ENCODE results near the gene KLHL13.
"Not testable (repeated sequence)": the region's sequence is repeated elsewhere in the genome, so short reads cannot be mapped to it uniquely, and the experiment has no call there.

KLHL13 gene

GRCh38 chrX:118116713-118117550 is at the start of gene KLHL13:
TSS of gene KLHL13 (minus strand) at chrX:118116810. CDS start at chrX:118028473, 88,337 bp downstream.
- DNase-seq = peak; percentile 34

DNA sequence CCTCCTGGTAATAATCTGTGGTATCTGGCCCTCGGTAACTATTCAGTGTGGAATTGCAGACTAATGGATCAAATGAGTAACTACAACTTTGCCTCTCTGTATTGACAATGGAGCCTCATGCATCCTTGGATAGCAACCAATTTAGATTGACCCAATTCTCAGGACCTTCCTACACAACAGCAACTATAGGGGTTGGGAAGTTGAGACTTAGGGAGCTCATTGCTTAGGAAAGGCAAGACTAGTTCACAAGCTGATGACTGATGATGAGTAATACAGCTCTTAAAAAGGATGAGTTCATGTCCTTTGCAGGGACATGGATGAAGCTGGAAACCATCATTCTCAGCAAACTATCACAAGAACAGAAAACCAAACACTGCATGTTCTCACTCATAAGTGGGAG is 47.5 kb upstream of the KLHL13 start:
- peak; percentile 0 for DNase-seq

- no peak for DNase-seq
Measured at GRCh38 chrX:118156953-118157608, 40.5 kb upstream of the KLHL13 start.

- no peak for DNase-seq
Measured at GRCh38 chrX:118156254-118156952, 39.8 kb upstream of the KLHL13 start.

- DNase-seq = no peak
Measured at GRCh38 chrX:118153270-118153669, 36.7 kb upstream of the KLHL13 start.

DNA sequence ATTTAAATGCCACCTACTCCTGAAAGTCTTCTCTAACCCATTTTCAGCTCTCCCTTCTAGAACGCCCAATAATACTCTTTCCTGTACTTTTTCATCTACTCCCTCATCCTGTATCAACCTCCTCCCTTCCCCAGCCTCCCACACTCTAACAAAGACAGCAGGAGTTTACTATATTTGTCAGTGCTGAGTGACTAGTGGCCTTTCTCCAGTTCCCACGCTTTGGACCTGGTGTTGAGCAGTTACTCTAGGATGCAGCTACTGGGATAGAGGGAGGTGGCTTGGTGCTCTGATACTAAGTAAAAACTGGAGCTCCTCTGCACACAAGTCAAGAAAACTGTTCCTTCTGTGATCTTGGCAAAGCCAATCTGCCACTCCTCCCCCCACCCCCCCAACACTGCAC is 36.1 kb upstream of the KLHL13 start:
- no peak for DNase-seq

DNA sequence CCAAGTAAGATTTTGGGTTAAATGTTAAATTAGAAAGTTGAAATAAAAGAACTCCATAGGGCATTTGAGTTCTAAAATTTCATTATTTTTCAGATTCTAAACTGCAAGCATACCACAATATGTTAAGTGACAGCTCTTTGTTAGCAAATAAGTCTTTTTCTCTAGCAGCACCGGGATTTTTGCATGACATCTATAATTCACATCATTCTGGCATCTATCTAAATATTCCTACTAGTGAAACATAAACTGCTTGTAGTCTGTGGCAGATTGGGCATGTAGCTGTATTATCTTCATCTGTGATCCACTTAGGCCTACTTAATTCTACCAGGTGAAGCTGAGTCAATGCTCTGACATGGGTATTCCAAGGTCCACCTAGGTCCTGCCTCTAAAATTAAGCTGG is 32.1 kb upstream of the KLHL13 start:
- no peak for DNase-seq

- DNase-seq = not testable (repeated sequence)
Measured at GRCh38 chrX:118147771-118148170, 31.2 kb upstream of the KLHL13 start.

GRCh38 chrX:118143578-118143977 is 27.0 kb upstream of the KLHL13 start:
- no peak for DNase-seq

DNA sequence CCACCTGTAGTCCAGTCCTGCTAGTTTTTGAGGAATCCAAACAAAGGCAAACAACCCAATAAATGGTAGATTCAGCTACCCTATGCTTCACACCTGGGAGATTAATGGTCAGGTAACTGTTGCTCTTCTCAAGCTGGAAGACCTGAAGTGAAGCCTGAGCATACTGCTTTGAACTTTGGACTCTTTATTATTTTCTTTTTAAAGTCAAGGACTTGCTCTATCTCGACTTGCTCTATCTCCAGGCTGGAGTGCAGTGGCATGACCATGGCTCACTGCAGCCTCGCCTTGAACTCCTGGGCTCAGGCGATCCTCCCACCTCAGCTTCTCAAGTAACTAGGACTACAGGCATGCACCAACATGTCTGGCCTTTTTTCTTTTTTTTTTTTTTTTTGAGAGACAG is 14.7 kb upstream of the KLHL13 start:
- no peak for DNase-seq

- no peak for DNase-seq
Measured at GRCh38 chrX:118129681-118130080, 13.1 kb upstream of the KLHL13 start.

DNA sequence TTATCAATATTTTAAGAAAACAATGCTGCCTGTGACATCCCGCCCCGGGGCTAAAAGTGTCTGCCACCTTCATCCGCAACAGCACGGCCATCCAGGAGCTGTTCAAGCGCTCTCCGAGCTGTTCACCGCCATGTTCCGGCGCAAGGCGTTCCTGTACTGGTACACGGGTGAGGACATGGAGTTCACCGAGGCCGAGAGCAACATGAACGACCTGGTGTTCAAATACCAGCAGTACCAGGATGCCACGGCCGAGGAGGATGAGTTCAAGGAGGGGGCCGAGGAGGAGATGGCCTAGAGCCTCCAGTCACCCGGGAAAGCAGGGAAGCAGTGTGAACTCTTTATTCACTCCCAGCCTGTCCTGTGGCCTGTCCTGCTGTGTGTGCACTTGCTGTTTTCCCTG is 12.1 kb upstream of the KLHL13 start:
- no peak for DNase-seq

DNA sequence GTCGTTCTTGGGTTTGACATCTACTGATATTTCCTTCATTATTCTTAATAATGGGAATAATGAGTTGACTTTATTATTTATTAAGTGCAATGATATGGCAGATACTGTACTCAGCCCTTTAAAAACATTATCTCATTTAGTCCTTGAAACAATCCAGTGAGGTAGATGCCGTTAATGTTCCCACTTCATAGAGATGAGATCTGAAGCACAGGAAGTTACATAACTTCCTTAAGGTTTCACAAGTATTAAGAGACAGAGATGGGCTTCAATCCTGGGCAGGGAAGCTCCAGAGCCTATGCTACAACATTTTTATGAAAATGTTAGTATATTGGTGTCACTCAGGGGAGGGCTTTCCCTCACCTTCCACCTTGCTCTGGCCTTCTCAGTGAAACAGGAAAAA is 9.7 kb upstream of the KLHL13 start:
- DNase-seq = no peak

DNA sequence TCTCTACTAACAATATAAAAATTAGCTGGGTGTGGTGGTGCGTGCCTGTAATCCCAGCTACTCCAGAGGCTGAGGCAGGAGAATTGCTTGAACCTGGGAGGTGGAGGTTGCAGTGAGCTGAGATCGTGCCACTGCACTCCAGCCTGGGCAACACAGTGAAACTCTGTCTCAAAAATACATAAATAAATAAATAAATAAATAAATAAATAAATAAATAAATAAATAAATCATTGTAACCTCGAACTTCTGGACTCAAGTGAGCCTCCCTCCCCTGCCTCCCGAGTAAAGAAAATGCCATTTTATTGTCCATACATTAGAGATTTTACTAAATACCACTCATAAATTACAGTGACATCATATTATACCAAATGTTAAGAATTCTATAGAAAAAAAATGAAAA is 7.6 kb upstream of the KLHL13 start:
- not testable (repeated sequence) for DNase-seq

- DNase-seq = peak; percentile 1
Measured at GRCh38 chrX:118117741-118118140, 1.1 kb upstream of the KLHL13 start.

DNA sequence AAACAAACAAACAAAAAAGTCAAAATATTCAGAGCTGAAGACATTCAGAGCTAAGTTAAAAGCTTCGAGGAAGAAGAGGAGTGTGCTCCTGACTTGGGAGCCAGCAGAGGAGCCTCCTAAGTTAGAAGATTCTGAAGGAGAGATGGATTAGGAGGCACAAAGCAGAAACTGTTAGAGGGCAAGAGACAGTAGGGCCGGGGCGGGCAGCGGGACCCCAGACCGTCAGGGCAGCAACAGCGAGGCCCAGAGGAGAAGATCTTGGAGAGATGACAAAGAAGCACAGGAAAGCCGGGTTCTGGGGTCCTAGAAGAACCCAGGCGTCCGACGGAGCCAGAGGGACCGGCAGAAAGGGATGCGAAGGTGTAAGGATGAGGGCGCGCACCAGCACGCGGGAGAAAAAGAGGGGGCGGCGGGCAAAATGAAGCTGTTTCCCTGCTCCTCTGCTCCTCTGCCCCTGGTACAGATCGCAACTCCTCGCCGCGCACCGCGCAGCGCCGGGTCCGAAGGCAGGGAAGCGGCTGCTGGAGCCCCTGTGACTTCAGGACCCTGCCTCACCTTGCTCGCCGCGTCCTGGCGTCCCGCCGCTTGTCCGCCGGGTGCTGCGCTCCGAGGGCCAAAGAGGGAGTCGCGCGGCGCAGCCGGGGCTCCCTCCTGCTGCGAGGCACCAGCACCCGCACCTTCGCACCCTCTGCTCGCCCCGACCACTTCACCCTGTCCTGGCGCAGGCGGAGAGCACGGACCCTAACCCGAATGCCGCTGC is 477 bp downstream of the KLHL13 start:
- no peak for DNase-seq

DNA sequence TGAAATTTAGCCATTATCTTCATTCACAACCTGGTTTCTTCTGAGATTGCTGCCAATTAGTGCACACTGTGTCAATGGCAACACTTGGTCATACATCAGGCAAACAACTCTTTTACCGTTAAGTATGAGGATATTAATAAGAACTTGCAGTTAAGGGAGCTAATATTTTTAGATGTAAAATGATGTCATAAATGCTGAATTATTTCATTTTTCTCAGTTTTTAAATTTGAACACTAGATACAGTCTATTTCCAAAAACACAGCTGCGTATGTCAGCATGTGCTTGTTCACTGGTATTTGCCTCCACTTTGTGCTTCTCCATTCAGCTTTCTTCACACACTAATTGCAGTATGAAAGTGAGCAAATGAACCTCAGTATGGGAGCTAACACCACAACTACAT is 1.6 kb downstream of the KLHL13 start:
- no peak for DNase-seq

DNA sequence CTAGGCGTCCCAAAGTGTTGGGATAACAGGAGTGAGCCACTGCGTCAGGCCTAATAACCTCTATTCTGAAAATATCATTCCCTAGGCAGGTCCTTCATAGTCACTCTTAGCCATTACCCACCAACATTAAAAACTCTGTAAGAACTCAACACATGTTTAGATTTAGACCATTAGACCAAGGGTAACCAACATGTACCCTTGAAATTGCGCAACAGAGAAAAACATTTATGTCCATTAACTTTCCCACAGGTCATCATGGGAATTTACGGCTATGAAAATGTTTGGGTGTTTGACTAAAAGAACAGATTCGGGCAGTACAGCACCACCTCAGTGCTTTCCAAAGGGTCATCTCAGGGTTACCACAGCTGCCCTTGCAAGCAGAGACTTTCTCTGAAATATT is 7.5 kb downstream of the KLHL13 start:
- no peak for DNase-seq

GRCh38 chrX:118108304-118108703 is 8.3 kb downstream of the KLHL13 start:
- no peak for DNase-seq

GRCh38 chrX:118100091-118100490 is 16.5 kb downstream of the KLHL13 start:
- no peak for DNase-seq

DNA sequence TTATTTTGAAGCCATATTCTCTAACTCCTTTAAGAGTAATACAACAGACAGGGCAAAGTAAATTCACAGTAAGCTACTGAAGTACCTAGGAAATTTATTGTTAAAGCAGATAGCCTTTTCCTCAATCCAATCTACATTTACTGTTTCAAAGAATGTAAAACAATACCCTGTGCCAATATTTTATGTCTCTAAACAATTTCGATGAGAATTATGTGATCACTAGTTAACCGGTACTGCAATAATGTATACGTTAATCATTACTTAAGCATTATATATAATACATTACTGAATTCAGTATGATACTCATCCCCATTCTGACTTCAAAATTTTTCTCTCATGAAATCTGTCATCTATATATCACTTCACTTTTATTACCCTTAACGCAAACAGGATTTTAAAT is 28.5 kb downstream of the KLHL13 start:
- no peak for DNase-seq

DNA sequence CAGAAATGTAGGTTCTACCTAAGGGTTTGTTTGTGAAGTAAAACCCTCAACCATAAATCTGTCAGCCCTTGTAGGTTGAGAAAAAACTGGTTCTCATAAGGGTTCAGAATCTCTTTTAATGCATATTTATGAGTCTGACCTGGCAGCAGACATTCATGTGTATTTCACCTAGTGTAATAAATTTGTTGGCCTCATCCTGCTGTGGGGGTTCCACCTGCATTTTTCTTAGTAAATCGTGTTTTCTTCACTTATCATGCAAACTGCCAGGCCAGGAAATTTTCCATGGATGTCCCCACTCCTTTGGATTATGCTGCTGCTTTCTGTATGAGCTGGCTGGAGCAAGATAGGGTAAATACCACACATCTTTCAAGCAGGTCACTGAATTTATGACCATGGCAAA is 42.4 kb downstream of the KLHL13 start:
- no peak for DNase-seq

DNA sequence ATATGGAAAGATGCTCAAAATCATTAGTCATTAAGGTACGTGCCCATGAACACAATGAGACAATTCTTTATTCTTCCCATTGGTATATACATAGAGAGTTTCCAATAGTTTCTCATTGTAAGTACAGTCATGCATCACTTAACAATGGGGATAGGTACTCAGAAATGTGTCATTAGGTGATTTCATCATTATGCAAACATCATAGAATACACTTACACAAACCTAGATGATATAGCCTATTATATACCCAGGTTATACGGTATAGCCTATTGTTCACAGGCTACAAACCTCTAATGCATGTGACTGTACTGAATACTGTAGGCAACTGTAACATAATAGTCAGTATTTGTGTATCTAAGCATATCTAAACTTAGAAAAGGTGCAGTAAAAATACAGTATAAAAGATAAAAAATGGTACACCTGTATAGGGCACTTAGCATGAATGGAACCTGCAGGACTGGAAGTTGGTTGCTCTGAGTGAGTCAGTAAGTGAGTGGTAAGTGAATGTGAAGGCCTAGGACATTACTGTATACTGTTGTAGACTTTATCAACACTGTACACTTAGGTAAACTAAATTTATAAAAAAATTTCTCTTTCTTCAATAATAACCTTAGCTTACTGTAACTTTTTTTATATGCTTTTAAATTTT is 49.6 kb downstream of the KLHL13 start:
- no peak for DNase-seq
